Coronary artery (tissue), 2 donors: ENCODE measurements around the gene BTBD19.
A peak's percentile ranks its signal among the peaks of the same experiment; 100 is the strongest.

Source experiments
- DNase-seq: peaks from one replicate; pipeline ENCODE4 v3.0.0-alpha.2; 2017; ENCODE audit warnings: low spot score
- H3K27ac ChIP-seq, 2 donors: fragments of 200-600 bp; sonication (generic); one replicate each; pipeline ENCODE4 v1.5.1; 2016 to 2019
- H3K4me3 ChIP-seq: fragments of 200-600 bp; sonication (generic); 2 replicates; pipeline ENCODE4 v1.5.1; 2016; ENCODE audit warnings: mild to moderate bottlenecking, moderate library complexity
- CTCF ChIP-seq: fragments of 200-600 bp; sonication (generic); IDR thresholded peaks from one replicate; pipeline ENCODE4 v1.5.1; 2019; ENCODE audit warnings: antibody characterized with exemption

BTBD19 gene

GRCh38 chr1:44777547-44777946 is 30.8 kb upstream of the BTBD19 start:
- no peak for DNase-seq
- no peak for TF ChIP-seq CTCF
- Histone ChIP-seq H3K4me3 (peak overlapping the region; percentile 93), H3K27ac (no peak overlapping the region)

- DNase-seq, result no peak
- Histone ChIP-seq H3K4me3 (no peak overlapping the region), H3K27ac (no peak overlapping the region)
- TF ChIP-seq CTCF, result no peak
These were observed 30.2 kb upstream of the BTBD19 start for GRCh38 chr1:44777969-44778635.

- Histone ChIP-seq H3K27ac (no peak overlapping the region), H3K4me3 (no peak overlapping the region)
- DNase-seq, result no peak
These were observed 29.4 kb upstream of the BTBD19 start for GRCh38 chr1:44778705-44779576.

GRCh38 chr1:44780583-44781121 is 27.7 kb upstream of the BTBD19 start:
- Histone ChIP-seq H3K4me3 (no peak overlapping the region), H3K27ac (no peak overlapping the region)
- no peak for DNase-seq
- TF ChIP-seq CTCF, result no peak

More at GRCh38 chr1:44778705-44779576, 29.4 kb upstream of the BTBD19 start:
- no peak for TF ChIP-seq CTCF

GRCh38 chr1:44783697-44784093 is 24.6 kb upstream of the BTBD19 start:
- no peak for TF ChIP-seq CTCF
- Histone ChIP-seq H3K27ac (peak overlapping the region; percentile 7 to 26), H3K4me3 (peak overlapping the region; percentile 69)
- no peak for DNase-seq

GRCh38 chr1:44784094-44785028 is 24.0 kb upstream of the BTBD19 start:
- Histone ChIP-seq H3K4me3 (peak overlapping the region; percentile 69), H3K27ac (peak overlapping the region; percentile 7 to 26)
- no peak for TF ChIP-seq CTCF
- DNase-seq, result no peak
